Hepatocyte (in vitro differentiated cells): ENCODE results near the gene B3GNT7. TPM values are rescaled to one million over a fixed set of nuclear protein-coding genes. Genes with fewer than 3 reads are reported as not detected.

Experiments
- DNase-seq: peaks from one replicate; pipeline ENCODE4 v3.0.0-alpha.2; 2016; ENCODE audit warnings: low spot score
- H2AFZ ChIP-seq: fragments of 200-600 bp; sonication (generic); 2 replicates; pipeline ENCODE4 v1.6.0; 2016; ENCODE audit warnings: antibody characterized with exemption, mild to moderate bottlenecking
- H3K27ac ChIP-seq: fragments of 200-600 bp; sonication (generic); 2 replicates; pipeline ENCODE4 v1.5.1; 2016; ENCODE audit warnings: mild to moderate bottlenecking
- H3K27me3 ChIP-seq: fragments of 200-600 bp; sonication (generic); 2 replicates; pipeline ENCODE4 v1.6.1; 2016
- H3K36me3 ChIP-seq: fragments of 200-600 bp; sonication (generic); replicated peaks from 2 replicates; pipeline ENCODE4 v1.5.1; 2016; ENCODE audit warnings: low read depth; ENCODE audit not compliant: insufficient read depth
- H3K4me1 ChIP-seq: fragments of 200-600 bp; sonication (generic); 2 replicates; pipeline ENCODE4 v1.5.1; 2016; ENCODE audit warnings: mild to moderate bottlenecking, moderate library complexity; ENCODE audit not compliant: insufficient read depth
- H3K4me2 ChIP-seq: fragments of 200-600 bp; sonication (generic); 2 replicates; pipeline ENCODE4 v1.6.0; 2016
- H3K4me3 ChIP-seq: fragments of 200-600 bp; sonication (generic); 2 replicates; pipeline ENCODE4 v1.5.1; 2016; ENCODE audit warnings: mild to moderate bottlenecking
- H3K79me2 ChIP-seq: fragments of 200-600 bp; sonication (generic); 2 replicates; pipeline ENCODE4 v1.6.0; 2017; ENCODE audit warnings: mild to moderate bottlenecking
- H3K9me2 ChIP-seq: fragments of 200-600 bp; sonication (generic); replicated peaks from 2 replicates; pipeline ENCODE4 v1.6.0; 2017; ENCODE audit warnings: mild to moderate bottlenecking; ENCODE audit not compliant: insufficient read depth
- H3K9me3 ChIP-seq: fragments of 200-600 bp; sonication (generic); 2 replicates; pipeline ENCODE4 v1.5.1; 2016; ENCODE audit warnings: low read depth, mild to moderate bottlenecking
- H4K20me1 ChIP-seq: fragments of 200-600 bp; sonication (generic); 2 replicates; pipeline ENCODE4 v1.6.0; 2016; ENCODE audit warnings: mild to moderate bottlenecking; ENCODE audit not compliant: insufficient read depth, poor library complexity, severe bottlenecking
- EZH2 ChIP-seq: fragments of 200-600 bp; sonication (generic); IDR thresholded peaks from 2 replicates; pipeline ENCODE4 v1.6.1; 2016; ENCODE audit warnings: antibody characterized with exemption, mild to moderate bottlenecking, borderline replicate concordance
- EZH2phosphoT487 ChIP-seq: fragments of 200-600 bp; sonication (generic); IDR thresholded peaks from one replicate; pipeline ENCODE4 v1.6.1; 2018; ENCODE audit warnings: antibody characterized with exemption, mild to moderate bottlenecking, low read depth, moderate library complexity; ENCODE audit not compliant: unreplicated experiment, severe bottlenecking
- WGBS: methylation state at CpG from one replicate; pipeline ENCODE4 v1.1.6; 2016; ENCODE audit warnings: low lambda C conversion rate; ENCODE audit errors: missing lambda C conversion rate; 5-methylcytosine and 5-hydroxymethylcytosine counted together
- polyA plus RNA-seq: library from polyadenylated mRNA; unstranded; fragments of >200 nt; fragmentation: Nextera tagmentation; extraction: Ambion mirVana; gene quantifications from 2 replicates; pipeline ENCODE4 v1.2.1, GENCODE V29; 2016
- total RNA-seq: library from RNA; depleted of rRNA; stranded (reverse); fragments of >200 nt; gene quantifications from 2 replicates; pipeline ENCODE4 v1.2.3, GENCODE V29; 2014
- TF ChIP-seq, protein P1 (sequence below): fragments of 200-600 bp; sonication (generic); IDR thresholded peaks from 2 replicates; pipeline ENCODE4 v1.5.1; 2016; ENCODE audit warnings: antibody characterized with exemption, mild to moderate bottlenecking; ENCODE audit not compliant: poor library complexity

Gene B3GNT7
- total and polyA plus RNA-seq, 2 experiments from 2014 or later, result 4.3 to 6.2 TPM

DNA sequence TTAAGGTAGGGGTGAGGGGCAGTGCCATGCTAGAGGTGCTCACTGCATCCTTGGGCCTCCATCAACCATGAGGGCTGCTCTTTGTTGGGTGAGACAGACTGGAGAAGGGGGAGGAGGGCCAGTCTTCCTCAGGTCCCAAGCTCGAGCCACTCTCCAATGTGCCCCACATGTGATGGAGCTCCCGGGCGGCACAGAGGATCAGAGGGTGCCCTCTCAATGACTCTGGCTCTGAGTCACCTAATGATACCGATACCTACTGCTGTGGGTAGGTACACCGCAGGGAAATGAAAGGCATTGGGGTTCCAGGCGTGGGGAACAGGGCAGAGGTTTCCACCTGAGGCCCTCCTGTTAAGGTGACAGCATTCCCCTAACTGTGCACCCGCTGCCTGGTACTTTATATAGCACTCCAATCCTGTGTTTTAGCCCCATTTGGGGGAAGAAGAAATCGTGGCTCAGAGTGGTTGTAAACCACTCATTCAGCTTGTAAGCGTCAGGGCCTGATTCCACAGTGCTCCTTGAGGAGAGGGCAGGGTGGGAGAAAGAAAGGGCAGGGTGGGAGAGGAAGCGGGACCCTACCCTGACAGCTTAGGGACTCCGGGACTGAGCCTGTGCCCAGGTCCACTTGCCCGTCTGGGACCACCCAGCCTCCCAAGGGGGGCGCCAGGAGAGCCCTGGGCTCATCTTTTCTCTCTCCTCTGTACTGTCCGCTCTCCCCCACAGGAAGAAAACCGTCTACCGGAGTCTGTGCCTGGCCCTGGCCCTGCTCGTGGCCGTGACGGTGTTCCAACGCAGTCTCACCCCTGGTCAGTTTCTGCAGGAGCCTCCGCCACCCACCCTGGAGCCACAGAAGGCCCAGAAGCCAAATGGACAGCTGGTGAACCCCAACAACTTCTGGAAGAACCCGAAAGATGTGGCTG, 1.8 kb downstream of the B3GNT7 start:
- DNase-seq, result no peak
- H2AFZ ChIP-seq, result no peak overlapping the region
- no peak overlapping the region for H3K27ac ChIP-seq
- TF ChIP-seq EZH2phosphoT487 (no peak), EZH2 (no peak)
- TF ChIP-seq, protein P1, sequence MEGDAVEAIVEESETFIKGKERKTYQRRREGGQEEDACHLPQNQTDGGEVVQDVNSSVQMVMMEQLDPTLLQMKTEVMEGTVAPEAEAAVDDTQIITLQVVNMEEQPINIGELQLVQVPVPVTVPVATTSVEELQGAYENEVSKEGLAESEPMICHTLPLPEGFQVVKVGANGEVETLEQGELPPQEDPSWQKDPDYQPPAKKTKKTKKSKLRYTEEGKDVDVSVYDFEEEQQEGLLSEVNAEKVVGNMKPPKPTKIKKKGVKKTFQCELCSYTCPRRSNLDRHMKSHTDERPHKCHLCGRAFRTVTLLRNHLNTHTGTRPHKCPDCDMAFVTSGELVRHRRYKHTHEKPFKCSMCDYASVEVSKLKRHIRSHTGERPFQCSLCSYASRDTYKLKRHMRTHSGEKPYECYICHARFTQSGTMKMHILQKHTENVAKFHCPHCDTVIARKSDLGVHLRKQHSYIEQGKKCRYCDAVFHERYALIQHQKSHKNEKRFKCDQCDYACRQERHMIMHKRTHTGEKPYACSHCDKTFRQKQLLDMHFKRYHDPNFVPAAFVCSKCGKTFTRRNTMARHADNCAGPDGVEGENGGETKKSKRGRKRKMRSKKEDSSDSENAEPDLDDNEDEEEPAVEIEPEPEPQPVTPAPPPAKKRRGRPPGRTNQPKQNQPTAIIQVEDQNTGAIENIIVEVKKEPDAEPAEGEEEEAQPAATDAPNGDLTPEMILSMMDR, result no peak
- no peaks in the 10 kb centered on the region for H3K79me2 ChIP-seq
- WGBS, result 95% methylated on average over 22 of the region's 22 CpGs
- no peak overlapping the region for H3K4me3 ChIP-seq
- H4K20me1 ChIP-seq, result no peaks in the 10 kb centered on the region
- H3K4me1 ChIP-seq, result peaks cover 17% of the 10 kb centered on the region
- no peaks in the 10 kb centered on the region for H3K9me3 ChIP-seq
- H3K27me3 ChIP-seq, result peaks cover 13% of the 10 kb centered on the region
- no peaks in the 10 kb centered on the region for H3K9me2 ChIP-seq
- H3K4me2 ChIP-seq, result no peak overlapping the region
- H3K36me3 ChIP-seq, result no peaks in the 10 kb centered on the region

DNA sequence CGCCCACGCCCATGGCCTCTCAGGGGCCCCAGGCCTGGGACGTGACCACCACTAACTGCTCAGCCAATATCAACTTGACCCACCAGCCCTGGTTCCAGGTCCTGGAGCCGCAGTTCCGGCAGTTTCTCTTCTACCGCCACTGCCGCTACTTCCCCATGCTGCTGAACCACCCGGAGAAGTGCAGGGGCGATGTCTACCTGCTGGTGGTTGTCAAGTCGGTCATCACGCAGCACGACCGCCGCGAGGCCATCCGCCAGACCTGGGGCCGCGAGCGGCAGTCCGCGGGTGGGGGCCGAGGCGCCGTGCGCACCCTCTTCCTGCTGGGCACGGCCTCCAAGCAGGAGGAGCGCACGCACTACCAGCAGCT, 2.4 kb downstream of the B3GNT7 start:
- over 99% methylated on average over 24 of the region's 28 CpGs for WGBS
- no peak overlapping the region for H3K4me3 ChIP-seq
- H3K27me3 ChIP-seq, result peaks cover 13% of the 10 kb centered on the region
- H3K9me2 ChIP-seq, result no peaks in the 10 kb centered on the region
- no peak for DNase-seq
- H3K79me2 ChIP-seq, result no peaks in the 10 kb centered on the region
- no peak overlapping the region for H3K4me2 ChIP-seq
- no peak overlapping the region for H3K27ac ChIP-seq
- no peaks in the 10 kb centered on the region for H3K36me3 ChIP-seq
- no peak for TF ChIP-seq EZH2
- TF ChIP-seq EZH2phosphoT487, result no peak
- TF ChIP-seq, protein P1, result no peak
- no peaks in the 10 kb centered on the region for H3K9me3 ChIP-seq
- no peaks in the 10 kb centered on the region for H4K20me1 ChIP-seq
- H3K4me1 ChIP-seq, result peaks cover 17% of the 10 kb centered on the region
- no peak overlapping the region for H2AFZ ChIP-seq

DNA sequence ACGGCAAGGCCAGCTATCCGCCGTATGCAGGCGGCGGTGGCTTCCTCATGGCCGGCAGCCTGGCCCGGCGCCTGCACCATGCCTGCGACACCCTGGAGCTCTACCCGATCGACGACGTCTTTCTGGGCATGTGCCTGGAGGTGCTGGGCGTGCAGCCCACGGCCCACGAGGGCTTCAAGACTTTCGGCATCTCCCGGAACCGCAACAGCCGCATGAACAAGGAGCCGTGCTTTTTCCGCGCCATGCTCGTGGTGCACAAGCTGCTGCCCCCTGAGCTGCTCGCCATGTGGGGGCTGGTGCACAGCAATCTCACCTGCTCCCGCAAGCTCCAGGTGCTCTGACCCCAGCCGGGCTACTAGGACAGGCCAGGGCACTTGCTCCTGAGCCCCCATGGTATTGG, 3.1 kb downstream of the B3GNT7 start:
- Histone ChIP-seq H3K36me3 (no peaks in the 10 kb centered on the region), H3K9me3 (no peaks in the 10 kb centered on the region), H4K20me1 (no peaks in the 10 kb centered on the region), H3K27ac (no peak overlapping the region), H2AFZ (no peak overlapping the region), H3K4me1 (peaks cover 17% of the 10 kb centered on the region), H3K9me2 (no peaks in the 10 kb centered on the region), H3K4me3 (no peak overlapping the region), H3K79me2 (no peaks in the 10 kb centered on the region), H3K27me3 (peaks cover 13% of the 10 kb centered on the region), H3K4me2 (no peak overlapping the region)
- WGBS, result 97% methylated on average over 27 of the region's 27 CpGs
- TF ChIP-seq, protein P1, result no peak
- DNase-seq, result no peak
